ENCODE data around the gene HSD17B12.

The HSD17B12 gene

DNA sequence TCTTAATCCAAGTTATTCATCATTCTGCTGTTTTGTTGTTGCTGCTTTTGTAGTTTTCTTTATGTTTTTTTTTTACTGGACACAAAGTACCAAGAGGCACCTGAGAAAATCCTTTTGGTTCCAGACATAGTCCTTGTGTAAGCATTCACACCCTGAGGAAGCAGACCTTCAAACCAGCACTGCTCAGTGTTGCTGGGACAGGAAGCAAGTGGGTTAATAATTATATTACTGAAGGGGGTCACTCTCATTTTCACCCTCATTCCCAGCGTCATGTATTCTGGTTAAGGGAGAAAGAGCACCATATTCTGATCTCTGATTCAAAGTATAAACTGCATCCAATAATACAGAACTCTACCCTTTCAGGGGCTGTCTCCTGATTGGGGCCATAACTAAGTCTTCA is 194.2 kb downstream of the HSD17B12 start:
- no peak for DNase-seq

DNA sequence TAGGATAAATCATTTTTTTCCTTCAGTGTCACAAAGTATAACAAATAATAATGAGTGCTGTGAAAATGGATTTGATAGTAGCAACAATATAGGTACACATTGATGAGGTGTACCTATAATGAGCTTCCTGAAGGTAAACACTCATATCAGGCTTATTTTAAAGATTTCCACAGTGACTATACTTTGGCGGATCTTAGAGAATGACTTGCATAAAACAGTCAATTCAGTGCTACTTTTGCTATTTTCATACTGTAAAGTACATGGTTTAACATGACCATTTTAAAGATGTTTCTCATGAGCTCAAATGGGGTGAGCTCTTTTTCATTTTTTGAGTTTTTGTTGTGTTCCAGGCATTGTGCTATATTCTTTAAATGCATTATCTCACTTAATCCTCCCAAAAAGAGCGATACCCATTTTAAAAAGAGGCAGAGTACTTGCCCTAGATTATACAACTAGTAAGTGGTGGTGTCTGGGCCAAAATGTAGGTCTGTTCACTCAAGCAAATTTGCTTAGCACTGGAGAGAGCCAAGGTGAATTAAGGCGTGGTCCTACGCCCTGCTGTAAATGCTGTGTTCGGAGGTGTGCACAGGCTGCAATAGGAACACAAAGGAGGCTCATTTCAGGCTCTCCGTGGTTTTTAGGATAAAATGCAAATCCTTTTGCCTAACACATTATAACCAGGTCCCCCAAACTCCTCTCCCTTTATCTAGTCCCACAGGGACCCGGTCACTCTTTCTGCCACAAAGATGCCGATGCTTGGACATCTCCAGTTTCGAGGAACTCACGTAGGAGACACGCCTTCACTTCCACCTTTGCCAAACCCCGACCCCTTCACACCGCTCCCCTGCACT is 199.5 kb downstream of the HSD17B12 start:
- no peak for DNase-seq

DNA sequence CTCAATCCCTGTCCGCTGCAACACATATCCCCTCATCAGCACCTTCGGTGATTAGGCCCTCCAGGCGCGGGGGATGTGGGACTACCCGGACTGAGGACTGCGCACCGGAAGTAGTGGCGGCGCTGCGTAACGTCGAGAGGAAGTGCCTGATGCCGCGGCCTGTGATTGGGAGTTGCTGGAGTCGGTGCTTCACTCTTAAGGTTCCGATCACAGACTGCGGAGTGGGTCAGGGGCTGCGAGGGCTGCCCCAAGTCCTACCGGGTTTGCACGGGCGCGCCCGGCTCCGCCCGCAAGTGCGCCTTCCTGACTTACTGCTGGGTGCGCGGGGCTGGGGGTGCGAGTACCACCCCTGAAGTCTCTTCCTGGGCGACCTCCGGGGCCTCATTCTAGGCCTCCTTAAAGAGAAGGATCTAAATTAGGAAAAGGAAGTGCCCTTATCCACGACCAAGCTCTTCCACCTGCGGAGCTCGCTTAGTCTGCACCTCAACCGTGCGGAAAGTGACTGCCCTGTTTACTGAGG is 200.2 kb downstream of the HSD17B12 start, which contains the start of gene ALKBH3:
TSS of gene ALKBH3 (plus strand) at position 192 of the 520 bp plus-strand sequence. CDS start 1,822 bp downstream, outside the sequence.
- DNase-seq: peak; percentile 93

DNA sequence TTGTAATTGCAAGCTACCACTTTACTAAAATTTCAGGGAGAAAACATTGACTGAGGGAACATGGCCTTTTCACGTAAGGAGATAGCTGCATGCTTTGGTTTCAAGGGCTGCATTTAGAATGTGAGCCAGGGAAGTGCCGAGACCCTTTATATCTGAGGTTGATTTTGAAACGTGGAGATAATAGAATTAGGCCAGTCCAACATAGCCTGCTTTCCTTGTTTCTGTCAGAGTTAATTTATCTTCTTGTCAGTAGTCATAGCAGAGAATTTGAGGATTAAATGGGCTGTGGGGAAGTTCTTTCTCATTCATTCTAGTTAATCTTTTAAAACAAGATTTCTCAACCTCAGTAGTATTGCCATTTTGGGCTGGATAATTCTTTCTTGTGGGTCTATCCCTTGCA is 212.3 kb downstream of the HSD17B12 start:
- no peak for DNase-seq

DNA sequence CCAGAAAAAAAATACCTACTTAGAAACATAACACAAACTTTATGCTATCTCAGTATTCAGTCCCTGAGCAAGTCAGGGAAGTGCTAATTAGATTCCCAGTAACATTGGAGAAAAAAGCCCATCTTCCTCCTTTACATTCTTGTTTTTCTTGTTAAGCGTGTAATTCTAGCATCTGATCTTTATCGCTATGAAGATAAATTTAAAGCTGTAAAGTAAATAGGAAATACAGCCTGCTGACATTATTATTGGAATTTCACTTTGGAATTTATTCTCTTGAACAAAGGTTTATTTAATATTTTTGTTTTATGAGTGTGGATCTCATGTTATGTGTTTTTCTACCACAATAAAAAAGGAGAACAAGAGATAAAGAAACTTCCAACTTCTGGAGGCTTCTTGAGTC is 214.0 kb downstream of the HSD17B12 start:
- DNase-seq: no peak

DNA sequence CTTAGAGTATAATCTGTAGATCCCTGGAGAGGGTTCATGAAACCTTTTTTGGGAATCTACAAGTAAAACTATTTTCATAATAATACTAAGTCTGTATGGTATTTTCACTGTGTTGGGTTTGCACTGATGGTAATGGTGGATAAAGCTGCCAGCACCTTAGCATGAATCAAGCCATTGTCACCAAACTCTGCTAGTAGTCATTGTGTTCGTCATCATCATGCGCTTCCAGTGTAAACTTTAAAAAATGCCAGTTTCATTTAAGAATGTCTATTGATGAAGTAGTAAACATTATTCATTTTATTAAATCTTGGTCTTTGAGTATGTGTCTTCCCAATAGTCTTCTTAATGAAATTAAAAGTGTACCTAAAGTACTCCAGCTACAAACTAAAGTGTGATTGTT is 215.1 kb downstream of the HSD17B12 start:
- no peak for DNase-seq

DNA sequence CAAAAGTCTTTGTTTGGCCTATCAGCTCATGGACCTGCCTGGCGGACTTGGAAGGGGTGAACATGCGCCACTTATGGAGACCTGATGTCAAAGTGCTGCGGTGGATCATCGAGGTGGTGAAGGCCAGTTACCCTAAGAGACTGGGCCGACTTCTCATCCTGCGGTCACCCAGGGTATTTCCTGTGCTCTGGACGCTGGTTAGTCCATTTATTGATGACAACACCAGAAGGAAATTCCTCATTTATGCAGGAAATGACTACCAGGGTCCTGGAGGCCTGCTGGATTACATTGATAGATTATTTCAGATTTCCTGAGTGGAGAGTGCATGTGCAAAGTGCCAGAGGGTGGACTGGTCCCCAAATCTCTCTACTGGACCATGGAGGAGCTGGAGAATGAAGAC is 218.0 kb downstream of the HSD17B12 start:
- DNase-seq: no peak

DNA sequence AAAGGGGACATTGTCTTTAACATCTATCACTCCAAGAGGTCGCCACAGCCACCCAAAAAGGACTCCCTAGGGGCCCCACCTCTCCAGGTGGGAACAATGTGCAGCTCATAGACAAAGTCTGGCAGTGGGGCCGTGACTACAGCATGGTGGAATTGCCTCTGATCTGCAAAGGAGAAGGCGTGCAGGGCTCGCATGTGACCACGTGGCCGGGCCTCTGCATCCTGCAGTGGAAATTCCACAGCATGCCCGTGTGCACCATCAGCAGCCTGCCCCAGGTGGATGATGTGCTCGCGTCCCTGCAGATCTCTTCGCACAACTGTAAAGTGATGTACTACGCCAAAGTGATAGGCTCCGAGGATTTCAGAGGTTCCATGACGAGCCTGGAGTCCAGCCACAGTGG is 218.6 kb downstream of the HSD17B12 start:
- no peak for DNase-seq

DNA sequence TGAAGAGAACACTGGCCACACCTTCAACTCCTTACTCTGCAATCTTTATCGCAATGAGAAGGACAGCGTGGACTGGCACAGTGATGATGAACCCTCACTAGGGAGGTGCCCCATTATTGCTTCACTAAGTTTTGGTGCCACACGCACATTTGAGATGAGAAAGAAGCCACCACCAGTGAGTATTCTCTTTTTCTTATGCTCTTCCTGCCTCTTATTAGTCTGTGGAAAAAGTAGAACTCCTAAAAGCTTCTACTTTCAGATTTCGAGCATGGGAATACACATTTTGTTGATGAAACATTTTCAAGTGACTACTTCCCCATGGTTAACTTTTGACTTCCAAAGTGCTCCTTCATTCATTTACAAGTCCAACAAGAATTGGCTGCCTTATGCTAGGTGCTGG is 221.0 kb downstream of the HSD17B12 start:
- DNase-seq: peak; percentile 66

DNA sequence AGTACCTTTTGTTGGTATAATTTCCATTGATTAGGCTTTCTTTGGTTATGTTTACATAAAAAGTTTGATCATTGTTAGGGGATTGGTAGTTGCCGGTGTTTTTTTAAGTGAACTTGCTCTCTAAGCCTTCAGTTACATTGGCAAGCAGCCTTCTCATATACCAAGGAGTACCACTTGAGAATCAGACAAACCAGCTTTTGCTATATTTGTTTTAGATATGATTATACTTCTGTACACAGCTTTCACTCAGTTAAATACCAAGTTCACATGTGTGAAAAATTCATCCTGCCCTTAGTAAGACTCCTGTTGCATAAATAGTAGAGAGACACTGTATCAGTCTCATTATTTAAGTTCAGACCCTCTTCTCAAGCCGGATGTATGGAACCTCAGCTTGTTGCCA is 222.5 kb downstream of the HSD17B12 start:
- DNase-seq: no peak

DNA sequence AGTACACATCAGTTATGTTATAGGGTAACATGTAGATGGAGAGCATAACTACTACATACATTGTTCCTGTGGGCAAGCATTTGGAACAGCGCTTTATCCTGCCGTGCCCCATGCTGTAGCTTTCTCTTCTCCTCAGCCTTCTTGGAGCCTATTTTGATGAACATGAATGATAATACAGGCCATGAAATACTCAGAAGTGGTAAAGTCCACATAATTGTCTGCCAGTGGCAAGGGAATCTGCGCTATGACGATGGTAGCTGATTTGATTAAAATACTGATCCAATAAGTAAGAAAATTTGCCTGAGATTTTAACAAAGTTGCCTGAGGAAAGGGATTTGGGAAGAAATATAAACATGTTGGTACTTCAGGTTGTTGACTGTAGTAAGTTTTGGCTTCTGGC is 223.4 kb downstream of the HSD17B12 start:
- DNase-seq: no peak

DNA sequence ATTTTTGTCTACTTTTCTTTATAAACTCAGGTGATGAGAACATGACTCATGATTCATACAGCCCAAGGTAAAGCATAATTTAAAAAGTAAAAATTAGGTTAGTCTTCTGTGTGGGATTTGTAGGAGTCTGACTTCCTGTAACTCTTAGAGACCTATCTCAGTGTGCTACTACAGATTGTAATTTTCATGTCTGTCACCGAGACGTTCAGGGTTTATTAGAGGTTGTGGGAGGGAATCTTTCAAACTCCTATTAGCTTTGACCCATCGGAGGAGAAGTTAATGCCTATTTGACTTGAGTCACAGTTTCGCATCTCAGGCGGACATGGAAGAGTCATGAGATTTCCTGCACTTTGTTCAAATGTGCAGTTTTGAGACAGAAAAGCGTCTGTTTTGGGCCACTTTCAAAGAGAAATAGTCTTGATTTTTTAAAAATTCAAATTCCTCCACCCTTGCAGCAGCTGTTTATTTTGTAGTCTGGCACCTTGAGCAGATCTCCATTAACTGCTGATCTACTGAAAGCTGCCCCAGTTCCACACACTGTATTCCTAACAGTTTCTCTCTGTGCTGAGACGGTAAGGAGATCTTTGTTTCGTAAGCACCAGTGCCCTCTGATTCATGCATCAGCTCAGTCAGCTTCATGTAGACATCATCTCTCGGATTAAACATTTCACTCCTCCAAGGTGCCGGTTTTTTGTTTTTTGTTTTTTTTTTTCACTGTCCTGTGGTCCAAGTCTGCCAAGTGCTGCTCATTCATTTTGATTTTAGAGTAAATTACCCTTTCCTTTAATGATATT is 224.4 kb downstream of the HSD17B12 start:
- peak; percentile 34 for DNase-seq

DNA sequence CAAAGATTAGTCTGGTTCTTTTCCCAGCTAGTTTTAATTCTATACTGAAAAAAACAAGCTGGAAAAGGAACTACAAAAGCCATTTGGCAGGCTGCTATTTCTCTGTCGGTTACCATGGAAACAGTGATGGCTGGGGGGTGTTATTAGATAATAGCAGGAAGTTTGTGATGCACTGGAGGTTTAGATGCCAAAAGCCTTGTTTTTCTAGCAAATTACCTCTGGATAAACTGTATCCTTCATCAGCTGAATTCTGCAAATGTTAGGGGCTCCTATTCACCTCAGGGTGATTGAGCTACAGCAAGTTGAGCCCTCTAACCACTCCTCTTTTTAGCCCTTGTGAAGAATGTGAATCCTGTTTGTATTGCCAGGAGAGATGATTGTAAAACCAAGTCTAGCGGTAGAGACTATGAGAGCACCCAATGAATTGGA is 225.3 kb downstream of the HSD17B12 start:
- no peak for DNase-seq

Measured in inflammatory macrophage treated with lipopolysaccharide for 4 hours (primary cell).